Activated CD8-positive, alpha-beta memory T cell treated with anti-CD3 and anti-CD28 coated beads for 4 hours (primary cell): Measurements from ENCODE around the gene CDK19.
"Not testable (repeated sequence)": the region's sequence is repeated elsewhere in the genome, so short reads cannot be mapped to it uniquely, and the experiment has no call there.

Experiments used
- DNase-seq, 2 donors: peaks; one replicate each; pipeline ENCODE4 v3.0.0-alpha.2; 2020; ENCODE audit warnings: low read depth in 2 of 2

The CDK19 gene

DNA sequence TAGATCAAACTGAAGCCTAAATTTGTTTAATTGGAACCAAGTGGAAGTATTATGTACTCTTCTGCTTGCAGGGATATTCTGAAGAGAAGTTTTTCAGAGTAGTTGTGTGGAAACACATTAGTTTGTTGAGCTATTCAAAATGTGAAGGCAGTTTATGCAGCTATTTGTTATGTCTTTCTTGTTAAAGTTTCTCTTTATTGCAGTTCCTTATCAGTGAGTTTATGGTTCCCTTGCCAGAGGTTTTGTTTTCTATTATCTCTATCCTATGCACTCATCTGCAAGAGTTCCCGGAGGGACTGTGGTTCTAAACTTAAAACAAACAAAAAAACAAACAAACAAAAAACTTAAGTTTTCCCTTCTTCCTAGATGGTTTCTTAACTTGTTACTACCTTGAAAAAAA lies 195.2 kb downstream of the CDK19 start:
- no peak for DNase-seq

DNA sequence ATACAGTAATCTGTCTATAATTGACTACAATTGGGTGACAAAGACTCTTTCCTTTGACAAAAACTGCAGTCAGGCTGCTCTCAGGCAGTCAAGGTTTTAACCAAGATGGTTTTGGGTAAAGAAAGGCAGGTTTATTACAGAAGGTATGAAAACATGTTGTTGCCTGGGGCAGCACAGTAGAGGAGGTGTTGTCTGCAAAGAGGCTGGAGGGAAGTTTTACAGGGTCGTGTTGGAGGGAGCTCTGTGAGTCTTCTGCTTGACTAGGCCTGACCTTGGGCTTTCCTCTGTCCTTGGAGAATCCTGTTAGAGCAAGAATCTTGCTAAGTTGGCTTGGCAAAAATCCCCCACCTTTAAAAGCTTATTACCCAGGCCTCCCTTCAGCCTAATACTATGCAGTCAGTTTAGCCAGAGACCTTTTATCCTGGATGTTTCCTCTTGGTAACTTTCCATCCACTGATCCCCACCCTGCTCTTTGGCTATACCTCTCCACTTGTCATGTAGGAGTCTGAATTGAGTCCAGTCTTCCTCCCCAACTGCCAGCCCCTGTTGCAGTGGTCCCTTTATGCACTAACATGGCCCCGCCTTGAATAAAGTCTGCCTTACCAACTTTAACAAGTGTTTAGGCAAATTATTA lies 195.9 kb downstream of the CDK19 start:
- DNase-seq, result no peak

DNA sequence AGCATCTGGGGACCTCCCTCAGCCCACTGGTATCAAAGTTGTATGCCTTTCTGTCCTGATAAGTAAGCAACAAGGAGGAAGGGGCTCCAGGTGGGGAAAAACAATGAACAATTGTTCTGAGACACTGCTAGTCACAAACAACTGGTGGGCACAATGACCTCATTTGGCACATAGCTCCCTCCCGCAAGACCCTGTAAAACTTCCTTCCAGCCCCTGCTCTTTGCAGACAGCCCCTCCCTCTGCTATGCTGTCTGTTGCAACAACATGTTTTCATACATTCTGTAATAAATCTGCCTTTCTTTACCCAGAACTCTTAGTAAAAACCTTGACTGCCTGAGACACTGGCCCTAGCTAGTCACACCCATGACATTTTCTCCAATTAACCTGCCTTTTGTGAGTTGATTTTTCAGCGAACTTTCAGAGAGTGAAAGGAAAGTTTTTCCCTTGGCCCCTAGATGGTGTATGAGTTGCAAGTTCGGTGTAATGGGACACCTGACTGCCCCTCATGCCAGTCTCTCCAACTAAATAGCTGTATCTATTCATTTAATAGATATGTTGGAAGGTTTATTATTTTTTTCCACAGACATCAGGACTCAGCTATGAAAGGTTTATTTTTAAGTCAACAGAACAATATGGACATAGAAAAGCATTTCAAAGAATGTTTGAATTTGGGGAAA lies 196.5 kb downstream of the CDK19 start:
- no peak for DNase-seq

DNA sequence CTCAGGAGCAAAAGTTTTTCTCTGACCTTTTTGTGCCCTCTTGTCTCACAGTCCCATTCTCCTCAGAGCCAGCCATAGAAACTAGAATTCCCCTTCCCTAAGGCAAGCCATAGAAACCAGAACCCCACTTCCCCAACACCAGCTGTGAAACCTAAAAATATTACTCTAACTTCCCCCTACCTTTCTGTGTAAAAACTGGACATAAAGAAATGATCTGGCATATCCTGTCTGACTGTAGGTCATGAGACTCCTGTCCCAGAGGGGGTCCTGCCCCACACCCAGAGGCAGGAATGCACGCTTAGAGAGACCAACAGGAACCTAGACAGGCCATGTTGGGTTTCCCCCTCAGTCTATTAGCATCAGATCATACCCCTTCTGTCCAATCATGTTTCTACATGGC lies 198.2 kb downstream of the CDK19 start:
- DNase-seq, result no peak

DNA sequence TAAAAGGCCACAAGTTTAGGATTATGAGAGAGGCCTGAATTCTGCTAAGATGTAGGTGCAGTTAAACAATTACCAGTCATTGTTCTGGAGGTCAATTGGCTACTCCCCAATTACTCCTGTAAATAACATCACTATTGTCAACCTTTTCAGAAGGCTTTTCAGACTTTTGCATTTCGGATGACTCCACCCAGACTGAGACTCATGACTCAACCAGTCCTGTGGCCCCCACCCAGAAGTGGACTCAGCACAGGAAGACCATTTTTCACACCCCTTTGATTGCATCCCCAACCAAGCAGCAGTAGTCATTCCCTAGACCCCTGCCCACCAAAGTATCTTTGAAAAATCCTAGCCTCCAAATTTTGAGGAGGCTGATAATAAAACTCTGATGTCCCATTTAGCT lies 199.5 kb downstream of the CDK19 start:
- no peak for DNase-seq

DNA sequence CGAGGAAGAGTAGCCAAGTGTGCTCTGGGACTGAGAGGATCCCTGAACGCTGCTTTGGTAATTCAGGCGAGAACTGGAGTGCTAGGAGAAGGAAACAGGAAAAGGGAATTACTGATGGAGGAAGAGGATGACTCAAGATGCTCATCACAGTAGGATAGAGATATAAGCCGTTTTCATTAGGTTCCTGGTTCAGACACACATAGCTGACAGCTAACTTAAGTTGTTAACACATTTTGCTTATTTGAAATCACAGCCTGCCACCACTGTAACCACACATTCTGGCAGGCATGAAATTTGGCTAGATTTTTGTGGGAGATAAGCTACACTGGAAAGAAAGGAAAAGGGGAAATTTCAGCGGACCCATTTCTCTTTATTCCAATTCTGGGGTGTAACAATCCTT lies 200.7 kb downstream of the CDK19 start:
- no peak for DNase-seq

DNA sequence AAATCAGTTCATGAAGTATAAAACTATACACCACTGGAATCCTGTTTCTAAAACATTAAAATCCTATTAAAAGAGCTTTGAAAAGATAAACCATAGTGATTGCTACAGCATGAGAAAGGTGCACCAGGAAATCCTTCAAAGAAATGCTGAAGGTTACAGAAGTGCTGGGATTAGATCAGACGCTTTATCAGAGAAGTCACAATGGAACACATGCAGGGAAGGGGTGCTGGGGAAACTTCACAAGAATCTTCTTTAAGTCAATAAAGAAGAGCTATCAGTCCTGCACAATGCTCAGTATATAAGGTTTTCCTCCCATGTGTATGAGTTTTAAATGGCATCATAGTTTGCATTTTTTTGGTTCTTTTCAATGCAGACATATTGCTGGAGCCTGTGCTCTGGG lies 201.2 kb downstream of the CDK19 start:
- no peak for DNase-seq

DNA sequence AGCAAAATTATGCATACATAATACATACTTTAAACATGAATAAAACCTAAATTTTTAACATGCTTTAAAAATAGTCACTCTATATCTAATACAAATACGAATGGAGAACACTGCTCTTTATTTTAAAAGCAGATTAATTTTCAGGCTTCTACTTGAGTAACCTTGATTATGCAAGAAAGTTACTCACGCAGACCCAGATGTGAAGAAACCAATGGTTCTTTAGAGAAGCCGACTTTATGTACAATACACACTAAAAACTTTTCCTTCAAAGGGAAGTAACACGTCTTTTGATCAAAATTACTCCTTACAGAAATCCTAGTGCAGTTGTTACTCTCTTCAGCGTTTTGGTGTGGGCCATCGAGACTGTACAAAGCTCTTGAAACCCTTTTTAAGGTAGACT lies 201.9 kb downstream of the CDK19 start:
- DNase-seq, result no peak

DNA sequence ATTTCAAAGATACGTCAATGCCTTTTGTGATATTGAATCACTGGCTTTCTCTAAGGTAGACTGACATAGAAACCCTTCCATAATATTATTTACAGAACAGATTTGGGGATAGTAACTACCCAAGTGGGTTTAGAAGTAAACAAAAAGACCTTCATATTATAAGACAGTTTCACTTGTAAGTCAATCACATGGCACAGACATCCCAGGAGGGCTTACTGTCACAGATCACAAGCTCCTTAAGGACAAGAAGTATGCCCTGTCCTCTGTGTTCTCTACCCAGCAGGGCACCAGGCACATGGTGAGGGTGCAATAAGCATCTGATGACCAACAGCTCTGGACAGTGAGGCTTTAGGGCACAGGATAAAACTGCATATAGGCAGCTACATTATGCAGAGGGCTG lies 203.0 kb downstream of the CDK19 start:
- no peak for DNase-seq

DNA sequence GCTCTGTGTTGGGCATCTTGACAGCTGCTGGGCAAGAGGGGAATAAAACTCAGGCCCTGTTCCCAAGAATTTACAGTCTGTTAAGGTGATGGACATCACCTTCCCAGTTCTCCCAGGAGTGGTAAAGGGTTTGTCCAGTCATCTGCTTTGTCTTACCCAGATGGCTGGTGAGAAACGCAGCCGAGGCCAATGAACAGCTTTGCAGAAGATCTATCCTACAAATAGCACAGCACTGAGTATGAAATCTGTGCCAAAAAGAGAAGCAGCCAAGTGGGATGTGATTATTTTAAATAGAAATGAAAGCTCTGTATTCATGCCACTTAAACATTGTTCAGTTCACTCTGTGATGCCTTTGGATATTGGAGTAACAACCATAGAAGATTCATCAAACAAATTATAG lies 206.2 kb downstream of the CDK19 start:
- DNase-seq, result no peak

DNA sequence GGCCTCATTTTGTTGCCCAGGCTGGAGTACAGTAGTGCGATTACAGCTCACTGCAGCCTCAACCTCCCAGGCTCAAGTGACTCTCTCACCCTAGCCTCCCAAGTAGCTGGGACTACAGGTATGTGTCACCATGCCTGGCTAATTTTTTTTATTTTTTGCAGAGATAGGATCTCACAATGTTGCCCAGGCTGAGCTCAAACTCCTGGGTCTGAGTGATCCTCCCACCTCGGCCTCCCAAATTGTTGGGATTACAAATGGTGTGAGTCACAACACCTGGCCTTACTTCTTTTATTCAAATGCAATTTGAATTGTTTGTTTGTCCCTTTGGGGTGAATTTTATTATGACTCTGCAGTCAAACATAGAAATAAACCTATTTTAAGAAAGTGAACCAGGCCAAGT lies 207.1 kb downstream of the CDK19 start:
- DNase-seq, result no peak

DNA sequence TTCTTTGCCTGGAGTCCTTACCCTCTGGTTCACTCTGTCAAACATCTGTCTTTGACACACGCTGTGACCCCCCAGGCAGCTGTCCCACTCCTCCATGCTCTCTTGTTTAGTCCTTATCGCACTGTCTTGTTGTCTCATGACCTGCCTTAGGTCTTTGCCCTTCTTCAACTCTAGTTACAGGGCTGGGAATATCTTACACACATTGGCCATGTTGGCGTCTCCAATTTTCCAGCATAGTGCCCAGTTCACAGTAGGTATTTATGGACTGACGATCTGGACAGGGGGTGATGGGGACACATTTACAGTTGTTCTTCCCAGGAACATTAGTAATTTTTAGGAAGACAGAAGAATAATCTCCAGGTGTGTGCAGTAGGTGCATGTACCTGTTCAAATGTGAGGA lies 209.1 kb downstream of the CDK19 start:
- DNase-seq, result no peak

DNA sequence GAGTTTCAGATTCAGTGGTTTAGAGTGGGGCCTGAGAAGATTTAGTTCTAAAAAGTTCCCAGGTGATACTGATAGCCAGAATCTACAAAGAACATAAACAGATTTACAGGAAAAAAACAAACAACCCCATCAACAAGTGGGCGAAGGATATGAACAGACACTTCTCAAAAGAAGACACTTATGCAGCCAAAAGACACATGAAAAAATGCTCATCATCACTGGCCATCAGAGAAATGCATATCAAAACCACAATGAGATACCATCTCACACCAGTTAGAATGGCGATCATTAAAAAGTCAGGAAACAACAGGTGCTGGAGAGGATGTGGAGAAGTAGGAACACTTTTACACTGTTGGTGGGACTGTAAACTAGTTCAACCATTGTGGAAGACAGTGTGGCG lies 214.6 kb downstream of the CDK19 start:
- not testable (repeated sequence) for DNase-seq

DNA sequence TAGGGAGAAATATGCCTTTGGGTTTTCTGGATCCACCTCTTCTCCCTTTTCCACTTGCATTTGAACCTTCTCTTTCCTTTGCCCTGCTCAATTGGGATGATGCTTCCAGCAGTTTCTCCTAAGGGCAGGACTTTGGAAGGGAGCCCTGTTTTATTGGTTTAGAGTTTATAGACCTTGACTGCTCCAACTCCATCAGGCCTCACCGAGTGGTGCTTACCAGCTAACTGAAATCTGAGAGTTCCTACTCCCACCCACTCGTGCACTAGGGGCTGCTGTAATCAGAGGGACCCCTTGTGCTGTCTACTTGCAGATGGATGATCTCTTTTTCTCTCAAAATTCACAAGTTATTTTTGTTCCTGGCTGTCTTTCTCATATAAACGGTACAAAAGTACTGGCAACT lies 217.5 kb downstream of the CDK19 start:
- DNase-seq, result no peak

DNA sequence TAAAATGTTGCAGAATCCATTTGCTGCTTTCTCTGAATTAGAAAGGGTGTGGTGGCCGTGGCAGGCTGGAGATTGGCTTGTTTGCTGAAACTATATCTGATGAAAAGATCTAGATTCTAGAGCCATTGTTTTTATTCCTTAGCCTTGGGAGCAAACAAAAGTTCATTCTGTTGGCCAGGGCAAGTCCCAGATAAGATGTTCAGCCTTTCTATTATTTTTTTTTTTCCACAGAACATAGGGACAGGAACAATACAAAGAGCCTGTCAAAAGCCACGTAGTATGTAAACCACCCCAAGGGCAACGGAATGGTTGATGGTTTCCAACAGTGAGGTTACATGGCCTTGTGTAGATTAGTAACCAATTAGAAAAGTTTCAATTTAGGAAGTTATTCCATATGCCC lies 218.9 kb downstream of the CDK19 start:
- DNase-seq, result no peak

DNA sequence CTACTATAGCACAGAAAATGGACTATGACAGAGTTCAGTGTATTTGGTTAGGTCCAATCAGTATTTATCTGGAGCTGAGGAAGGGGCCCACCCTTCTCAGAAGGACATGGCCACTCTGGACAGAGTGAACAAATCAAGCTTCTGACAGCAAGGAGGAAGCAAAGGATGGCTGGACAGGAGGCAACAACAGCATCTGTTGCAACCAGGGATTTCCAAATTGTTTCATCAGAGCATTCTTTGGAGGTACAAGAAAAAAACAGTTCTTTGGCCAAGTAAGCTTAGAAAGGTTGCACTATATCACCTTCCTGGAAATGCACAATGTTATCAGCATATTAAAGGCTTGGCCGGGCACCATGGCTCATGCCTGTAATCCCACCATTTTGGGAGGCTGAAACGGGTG lies 220.2 kb downstream of the CDK19 start:
- DNase-seq, result no peak

DNA sequence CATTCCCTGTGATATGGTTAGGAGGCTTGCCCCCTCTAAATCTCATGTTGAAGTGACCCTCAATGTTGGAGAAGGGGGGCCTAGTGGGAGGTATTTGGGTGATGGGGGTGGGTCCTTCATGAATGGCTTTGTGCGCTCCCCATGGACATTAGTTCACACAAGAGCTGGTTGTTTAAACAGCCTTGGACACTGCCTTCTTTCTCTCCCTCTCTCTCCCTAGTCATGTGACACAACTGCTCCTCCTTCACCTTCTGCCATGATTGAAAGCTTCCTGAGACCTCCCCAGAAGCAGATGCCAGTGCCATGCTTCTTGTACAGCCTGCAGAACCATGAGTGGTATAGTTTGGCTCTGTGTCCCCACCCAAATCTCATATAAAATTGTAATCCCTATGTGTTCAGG lies 221.6 kb downstream of the CDK19 start:
- no peak for DNase-seq

DNA sequence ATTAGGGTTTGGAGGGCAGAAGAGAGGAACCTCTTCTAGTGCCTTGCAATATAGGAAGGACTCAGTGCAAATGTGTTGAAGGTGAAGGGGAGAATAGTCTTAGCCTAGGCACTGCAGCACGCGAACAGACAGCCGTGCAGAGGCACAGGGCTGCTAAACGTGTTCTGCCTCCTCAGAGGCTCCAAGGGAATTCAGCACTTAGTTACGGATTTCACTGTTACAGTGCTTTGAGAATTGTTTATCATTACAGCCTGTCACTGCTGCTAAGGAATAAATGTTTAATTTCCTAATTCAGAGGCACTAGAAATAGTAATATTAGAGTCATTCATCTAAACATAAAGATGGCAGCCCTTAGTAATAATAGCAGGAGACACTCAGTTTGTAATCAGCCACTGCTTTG lies 222.5 kb downstream of the CDK19 start:
- DNase-seq, result no peak

DNA sequence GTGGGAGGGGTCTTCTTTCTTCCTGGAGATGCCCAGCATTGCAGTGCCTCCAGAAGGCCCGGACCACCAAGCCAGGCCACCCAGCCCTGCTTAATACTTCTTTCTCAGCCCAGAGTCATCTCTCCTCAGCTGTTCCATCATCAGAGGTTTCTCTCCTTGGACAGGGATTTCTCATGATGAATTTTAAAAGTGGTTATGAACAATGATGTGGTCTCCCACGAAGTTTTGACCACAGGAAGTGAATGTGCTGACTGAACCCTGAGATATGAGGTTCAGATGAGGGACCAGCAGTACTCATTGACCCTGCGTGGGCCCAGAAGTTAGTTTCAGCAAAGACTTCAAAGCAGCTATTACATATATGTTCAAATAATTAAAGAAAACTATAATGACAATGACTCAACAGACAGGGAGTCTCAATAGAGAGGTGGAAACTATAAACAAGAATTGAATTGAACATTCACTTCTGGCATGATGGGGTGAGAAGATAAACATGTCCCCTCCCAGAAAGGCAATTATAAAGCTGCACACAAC lies 224.4 kb downstream of the CDK19 start:
- DNase-seq, result no peak

DNA sequence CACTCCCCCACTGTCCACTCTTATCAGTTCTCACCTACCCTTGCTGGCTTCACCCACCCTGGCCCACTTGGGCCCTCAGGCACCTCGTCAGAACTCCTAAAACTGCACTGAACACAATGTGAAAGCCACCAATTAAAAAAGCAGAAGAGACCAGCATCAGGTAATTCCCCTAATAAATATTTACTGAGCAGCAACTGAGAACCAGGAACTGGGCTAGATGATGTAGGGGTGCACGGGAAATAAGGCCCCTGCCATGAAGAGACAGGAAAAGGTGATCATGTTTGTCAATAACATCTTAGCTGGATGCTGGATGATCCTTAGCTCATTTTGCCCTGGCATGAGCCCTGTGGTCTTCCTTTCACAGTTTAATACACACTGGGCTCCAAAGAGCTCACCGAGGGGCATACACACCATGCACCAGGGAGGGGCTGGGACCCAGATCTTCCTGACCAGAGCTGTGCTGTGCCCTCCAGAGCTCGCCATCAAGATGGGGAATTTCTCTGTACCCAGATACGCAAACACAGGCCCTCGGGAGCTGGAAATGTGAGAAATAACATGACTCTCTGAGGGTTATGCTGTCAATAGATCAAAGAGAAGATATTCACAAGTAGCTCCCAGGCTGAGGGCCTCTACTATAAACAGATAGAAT lies 225.3 kb downstream of the CDK19 start:
- no peak for DNase-seq

DNA sequence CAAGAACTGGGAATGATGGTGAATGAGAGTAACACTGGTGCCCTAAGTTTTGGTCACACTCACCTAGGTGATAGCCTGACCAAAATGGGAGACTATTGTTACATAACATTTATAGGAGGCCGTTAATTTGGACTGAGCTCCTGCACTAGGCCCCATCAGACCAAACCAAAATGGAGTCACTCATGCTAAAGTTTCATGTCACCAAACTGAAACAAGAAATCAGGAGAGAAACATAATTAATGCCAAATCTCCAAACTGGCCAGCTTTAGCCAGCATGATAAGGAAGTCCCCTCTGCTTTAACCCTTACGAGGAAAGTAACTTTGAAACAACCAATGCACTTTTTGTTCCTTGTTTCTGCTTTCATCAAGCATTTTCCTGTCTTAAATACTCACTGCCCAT lies 227.9 kb downstream of the CDK19 start:
- no peak for DNase-seq

DNA sequence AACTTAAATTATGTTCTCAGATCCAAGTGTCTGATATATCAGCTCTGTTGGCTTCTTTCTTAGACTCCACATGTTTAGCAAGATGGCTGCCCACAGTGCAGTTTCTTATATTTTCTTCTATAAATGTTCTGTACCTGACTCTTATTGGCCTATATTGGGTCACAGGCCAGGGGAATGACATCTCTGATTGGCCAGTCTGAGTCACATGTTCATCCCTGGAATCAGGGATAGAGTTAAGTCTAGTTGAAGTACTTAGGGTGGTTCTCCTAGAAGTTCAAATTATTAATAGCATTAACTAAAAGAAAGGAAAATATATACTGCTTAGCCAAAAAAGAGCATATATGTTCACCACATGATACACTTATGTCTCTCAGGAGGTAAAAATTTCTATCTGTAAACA lies 233.6 kb downstream of the CDK19 start:
- no peak for DNase-seq

DNA sequence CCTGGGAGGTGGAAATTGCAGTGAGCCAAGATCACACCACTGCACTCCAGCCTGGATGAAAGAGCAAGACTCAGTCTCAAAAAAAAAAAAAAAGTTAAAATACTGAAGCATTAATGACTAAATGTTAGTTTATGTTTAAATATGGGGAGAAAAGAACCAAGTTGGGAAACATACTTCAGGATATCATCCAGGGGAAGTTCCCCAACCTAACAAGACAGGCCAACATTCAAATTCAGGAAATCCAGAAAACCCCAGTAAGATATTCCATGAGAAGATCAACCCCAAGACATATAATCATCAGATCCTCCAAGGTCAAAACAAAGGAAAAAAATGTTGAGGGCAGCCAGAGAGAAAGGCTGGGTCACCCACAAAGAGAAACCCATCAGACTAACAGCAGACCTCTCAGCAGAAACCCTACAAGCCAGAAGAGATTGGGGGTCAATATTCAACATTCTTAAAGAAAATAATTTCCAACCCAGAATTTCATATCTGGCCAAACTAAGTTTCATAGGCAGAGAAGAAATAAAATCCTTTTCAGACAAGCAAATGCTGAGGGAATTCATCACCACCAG lies 237.6 kb downstream of the CDK19 start:
- not testable (repeated sequence) for DNase-seq
